Prostate gland (tissue), 2 donors: ENCODE measurements around the gene PRKACB.

Experiments
- POLR2A ChIP-seq: fragments of 450-650 bp; IDR thresholded peaks from one replicate; pipeline ENCODE4 v1.6.1; 2016; ENCODE audit warnings: antibody characterized with exemption, mild to moderate bottlenecking
- POLR2AphosphoS5 ChIP-seq: sonication (generic); formaldehyde crosslinking; IDR thresholded peaks from one replicate; pipeline ENCODE4 v1.6.1; 2017; ENCODE audit warnings: antibody characterized with exemption
- TF ChIP-seq, protein P1 (sequence below), 4 experiments: fragments of 200-600 bp in 2 of 4; fragments of 450-650 bp in 2 of 4; sonication (generic) in 2 of 4; IDR thresholded peaks; 1 replicate in 3 of 4; 2 replicates in 1 of 4; pipeline ENCODE4 v1.5.1; 2016 to 2019; ENCODE audit warnings: antibody characterized with exemption in 4 of 4, mild to moderate bottlenecking in 2 of 4, moderate library complexity in 2 of 4

DNA sequence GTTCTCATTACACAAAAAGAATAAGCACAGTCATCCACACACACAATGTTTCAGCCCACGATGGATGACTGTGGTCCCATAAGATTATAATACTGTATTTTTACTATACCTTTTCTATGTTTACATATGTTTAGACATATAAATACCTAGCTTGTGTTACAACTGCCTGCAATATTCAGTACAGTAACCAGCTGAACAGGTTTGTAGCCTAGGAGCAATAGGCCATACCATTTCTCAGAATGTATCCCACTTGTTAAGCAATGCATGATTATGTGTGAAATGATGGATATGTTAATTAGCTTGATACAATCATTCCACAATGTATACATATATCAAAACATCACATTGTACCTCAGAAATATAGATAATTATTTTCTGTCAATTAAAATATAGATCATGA is 124.3 kb downstream of the PRKACB start:
- TF ChIP-seq, protein P1, sequence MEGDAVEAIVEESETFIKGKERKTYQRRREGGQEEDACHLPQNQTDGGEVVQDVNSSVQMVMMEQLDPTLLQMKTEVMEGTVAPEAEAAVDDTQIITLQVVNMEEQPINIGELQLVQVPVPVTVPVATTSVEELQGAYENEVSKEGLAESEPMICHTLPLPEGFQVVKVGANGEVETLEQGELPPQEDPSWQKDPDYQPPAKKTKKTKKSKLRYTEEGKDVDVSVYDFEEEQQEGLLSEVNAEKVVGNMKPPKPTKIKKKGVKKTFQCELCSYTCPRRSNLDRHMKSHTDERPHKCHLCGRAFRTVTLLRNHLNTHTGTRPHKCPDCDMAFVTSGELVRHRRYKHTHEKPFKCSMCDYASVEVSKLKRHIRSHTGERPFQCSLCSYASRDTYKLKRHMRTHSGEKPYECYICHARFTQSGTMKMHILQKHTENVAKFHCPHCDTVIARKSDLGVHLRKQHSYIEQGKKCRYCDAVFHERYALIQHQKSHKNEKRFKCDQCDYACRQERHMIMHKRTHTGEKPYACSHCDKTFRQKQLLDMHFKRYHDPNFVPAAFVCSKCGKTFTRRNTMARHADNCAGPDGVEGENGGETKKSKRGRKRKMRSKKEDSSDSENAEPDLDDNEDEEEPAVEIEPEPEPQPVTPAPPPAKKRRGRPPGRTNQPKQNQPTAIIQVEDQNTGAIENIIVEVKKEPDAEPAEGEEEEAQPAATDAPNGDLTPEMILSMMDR (IDR thresholded peaks at IDR 0.05), result no peak
- TF ChIP-seq POLR2A, result no peak
- no peak for TF ChIP-seq POLR2AphosphoS5
